ENCODE measurements around the gene MAFF. TPM values are rescaled to one million over a fixed set of nuclear protein-coding genes. Genes with fewer than 3 reads are reported as not detected.

MAFF gene
- total and polyA plus RNA-seq, 4 donors = 30.0 to 57.8 (median 40.1) TPM

DNA sequence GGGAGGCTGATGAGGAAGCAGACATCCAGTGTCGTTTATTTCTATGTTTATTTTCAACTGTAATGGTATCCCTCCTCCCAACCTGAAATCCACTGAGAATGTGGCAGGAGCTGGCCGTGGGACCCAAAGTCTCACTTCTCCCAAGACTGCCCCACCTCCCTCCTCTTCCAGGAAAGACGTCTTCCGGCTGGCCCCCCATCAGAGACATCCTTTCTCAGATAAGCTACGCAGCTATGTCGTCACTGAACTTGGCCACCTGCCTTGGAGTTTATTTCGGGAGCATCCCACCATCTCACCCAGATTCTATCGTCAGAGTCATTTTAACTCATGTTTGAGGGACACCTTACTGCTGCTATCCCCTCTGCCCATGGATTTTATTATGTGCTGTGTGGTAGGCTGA, 57.1 kb downstream of the MAFF start:
- H3K27me3 ChIP-seq (ENCODE audit: control insufficient read depth in 3 of 3, insufficient read depth in 3 of 3, low read length in 2 of 3) = no peaks in the 10 kb centered on the region
- peaks cover 0 to 2% (median 1%) of the 10 kb centered on the region in 4 donors for H3K36me3 ChIP-seq (ENCODE audit: control insufficient read depth in 4 of 4, insufficient read depth in 4 of 4, low read length in 4 of 4)
- ATAC-seq (ENCODE audit: insufficient read depth, low FRiP score) = no peak
- H3K4me3 ChIP-seq = no peak overlapping the region
- H3K9ac ChIP-seq (ENCODE audit: insufficient read depth in 1 of 2, low read length in 2 of 2) = no peak overlapping the region
- peak overlapping the region; percentile 47 to 54 for H3K27ac ChIP-seq (ENCODE audit: low read depth in 1 of 2, low read length in 1 of 2)
- WGBS, 2 donors = 36% methylated on average over 8 of the region's 8 CpGs
- no peaks in the 10 kb centered on the region for H3K9me3 ChIP-seq (ENCODE audit: control insufficient read depth in 4 of 4, insufficient read depth in 3 of 4, low read length in 3 of 4)
- TF ChIP-seq, protein P1, sequence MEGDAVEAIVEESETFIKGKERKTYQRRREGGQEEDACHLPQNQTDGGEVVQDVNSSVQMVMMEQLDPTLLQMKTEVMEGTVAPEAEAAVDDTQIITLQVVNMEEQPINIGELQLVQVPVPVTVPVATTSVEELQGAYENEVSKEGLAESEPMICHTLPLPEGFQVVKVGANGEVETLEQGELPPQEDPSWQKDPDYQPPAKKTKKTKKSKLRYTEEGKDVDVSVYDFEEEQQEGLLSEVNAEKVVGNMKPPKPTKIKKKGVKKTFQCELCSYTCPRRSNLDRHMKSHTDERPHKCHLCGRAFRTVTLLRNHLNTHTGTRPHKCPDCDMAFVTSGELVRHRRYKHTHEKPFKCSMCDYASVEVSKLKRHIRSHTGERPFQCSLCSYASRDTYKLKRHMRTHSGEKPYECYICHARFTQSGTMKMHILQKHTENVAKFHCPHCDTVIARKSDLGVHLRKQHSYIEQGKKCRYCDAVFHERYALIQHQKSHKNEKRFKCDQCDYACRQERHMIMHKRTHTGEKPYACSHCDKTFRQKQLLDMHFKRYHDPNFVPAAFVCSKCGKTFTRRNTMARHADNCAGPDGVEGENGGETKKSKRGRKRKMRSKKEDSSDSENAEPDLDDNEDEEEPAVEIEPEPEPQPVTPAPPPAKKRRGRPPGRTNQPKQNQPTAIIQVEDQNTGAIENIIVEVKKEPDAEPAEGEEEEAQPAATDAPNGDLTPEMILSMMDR (IDR thresholded peaks at IDR 0.05; ENCODE audit: control extremely low read depth, extremely low read depth) = no peak
- DNase-seq = peak; percentile 71 to 86 (median 80)
- peaks cover 9 to 46% (median 16%) of the 10 kb centered on the region in 5 donors for H3K4me1 ChIP-seq (ENCODE audit: control insufficient read depth in 5 of 5, insufficient read depth in 5 of 5, low read length in 5 of 5)

DNA sequence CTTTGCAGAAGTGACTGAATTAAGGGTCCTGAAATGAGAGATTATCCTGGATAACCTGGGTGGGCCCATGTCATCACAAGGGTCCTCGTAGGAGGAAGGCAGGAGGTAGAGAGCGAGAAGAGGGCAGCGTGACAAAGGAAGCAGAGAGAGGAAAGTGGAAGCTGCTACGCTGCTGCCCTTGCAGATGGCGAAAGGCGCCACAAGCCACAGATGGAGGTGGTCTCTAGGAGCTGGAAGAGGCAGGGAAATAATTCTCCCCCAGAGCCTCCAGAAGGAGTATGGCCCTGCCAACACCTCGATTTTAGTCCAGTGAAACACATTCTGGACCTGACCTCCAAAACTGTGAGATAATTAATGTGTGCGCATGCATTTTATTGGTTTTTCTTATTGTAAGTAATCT, 57.6 kb downstream of the MAFF start:
- no peak overlapping the region for H3K9ac ChIP-seq (ENCODE audit: insufficient read depth in 1 of 2, low read length in 2 of 2)
- no peaks in the 10 kb centered on the region for H3K9me3 ChIP-seq (ENCODE audit: control insufficient read depth in 4 of 4, insufficient read depth in 3 of 4, low read length in 3 of 4)
- ATAC-seq (ENCODE audit: insufficient read depth, low FRiP score) (no peak), DNase-seq (no peak)
- no peaks in the 10 kb centered on the region for H3K27me3 ChIP-seq (ENCODE audit: control insufficient read depth in 3 of 3, insufficient read depth in 3 of 3, low read length in 2 of 3)
- 43 to 63% methylated on average over 8 of the region's 8 CpGs for WGBS, 2 donors
- peaks cover 0 to 2% (median 1%) of the 10 kb centered on the region in 4 donors for H3K36me3 ChIP-seq (ENCODE audit: control insufficient read depth in 4 of 4, insufficient read depth in 4 of 4, low read length in 4 of 4)
- peaks cover 9 to 46% (median 18%) of the 10 kb centered on the region in 5 donors for H3K4me1 ChIP-seq (ENCODE audit: control insufficient read depth in 5 of 5, insufficient read depth in 5 of 5, low read length in 5 of 5)
- no peak overlapping the region for H3K4me3 ChIP-seq
- TF ChIP-seq, protein P1 (IDR thresholded peaks at IDR 0.05; ENCODE audit: control extremely low read depth, extremely low read depth) = no peak
- peak overlapping the region in 1 of 2 donors; percentile 54 for H3K27ac ChIP-seq (ENCODE audit: low read depth in 1 of 2, low read length in 1 of 2)

DNA sequence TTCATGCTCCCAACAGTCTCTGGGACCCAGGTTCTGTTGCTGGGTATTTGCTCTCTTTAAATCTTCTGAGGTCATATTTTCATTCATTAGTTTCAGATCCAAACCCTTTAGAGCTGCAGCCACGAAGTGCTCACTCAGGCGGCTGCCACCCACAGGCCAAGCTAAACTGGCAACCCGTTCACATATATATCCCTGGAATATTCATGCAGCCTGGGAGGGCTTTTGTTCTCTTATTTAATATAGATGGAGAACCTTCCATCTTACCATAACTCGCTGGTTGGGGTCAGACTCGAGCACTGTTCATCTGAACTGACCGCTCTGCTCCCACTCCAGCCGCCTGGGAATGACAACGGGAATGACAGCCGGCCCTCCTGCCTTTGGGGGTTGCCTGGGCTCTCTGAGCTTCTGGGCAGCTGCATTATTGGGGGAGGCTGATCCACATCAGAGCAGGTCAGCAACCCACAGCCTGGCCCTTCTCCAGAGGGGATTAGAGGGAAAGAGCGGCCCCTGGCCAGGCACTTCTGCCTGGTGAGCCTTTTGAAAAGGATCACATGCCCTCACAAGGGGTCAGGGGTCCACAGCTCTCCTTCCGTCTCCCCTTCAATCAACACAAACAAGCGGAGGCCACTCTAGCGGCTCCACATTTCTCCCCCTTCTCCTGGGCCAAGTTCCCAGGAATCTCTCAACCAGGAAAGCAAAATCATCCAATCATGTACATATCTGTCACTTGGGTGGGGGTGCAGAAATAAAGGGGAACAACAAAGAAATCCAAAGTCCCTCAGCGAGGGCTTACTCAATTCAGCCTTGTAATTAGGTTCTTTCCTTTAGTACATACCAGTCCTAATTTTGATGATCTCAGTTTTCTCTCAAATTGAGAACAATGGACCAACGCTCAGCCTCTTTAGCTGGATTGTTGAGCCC, 59.2 kb downstream of the MAFF start:
- ATAC-seq (ENCODE audit: insufficient read depth, low FRiP score) (no peak), DNase-seq (peak; percentile 60 to 82 (median 82))
- 59 to 69% methylated on average over 15 of the region's 15 CpGs for WGBS, 2 donors
- H3K9me3 ChIP-seq (ENCODE audit: control insufficient read depth in 4 of 4, insufficient read depth in 3 of 4, low read length in 3 of 4) = no peaks in the 10 kb centered on the region
- peaks cover 11 to 46% (median 24%) of the 10 kb centered on the region in 5 donors for H3K4me1 ChIP-seq (ENCODE audit: control insufficient read depth in 5 of 5, insufficient read depth in 5 of 5, low read length in 5 of 5)
- peaks cover 0 to 2% (median 1%) of the 10 kb centered on the region in 4 donors for H3K36me3 ChIP-seq (ENCODE audit: control insufficient read depth in 4 of 4, insufficient read depth in 4 of 4, low read length in 4 of 4)
- TF ChIP-seq, protein P1 (IDR thresholded peaks at IDR 0.05; ENCODE audit: control extremely low read depth, extremely low read depth) = no peak
- H3K27ac ChIP-seq (ENCODE audit: low read depth in 1 of 2, low read length in 1 of 2) = peak overlapping the region; percentile 34 to 68
- no peaks in the 10 kb centered on the region for H3K27me3 ChIP-seq (ENCODE audit: control insufficient read depth in 3 of 3, insufficient read depth in 3 of 3, low read length in 2 of 3)
- H3K9ac ChIP-seq (ENCODE audit: insufficient read depth in 1 of 2, low read length in 2 of 2) = peak overlapping the region in 1 of 2 donors; percentile 75
- H3K4me3 ChIP-seq = no peak overlapping the region

Measured in lung (tissue), 12 donors.